ENCODE measurements around the gene YTHDC2. TPM values are rescaled to one million over a fixed set of nuclear protein-coding genes. Genes with fewer than 3 reads are reported as not detected.
A peak's percentile ranks its signal among the peaks of the same experiment; 100 is the strongest.

Gene YTHDC2
- total and polyA plus RNA-seq, 2 of the 13 experiments (the other 11 are each of a cell fraction or from before 2014, with no cell fraction given) = 6.7 to 17.8 TPM

- TF ChIP-seq ZNF407 (CRISPR knock-in tag; IDR thresholded peaks at IDR 0.05; ENCODE audit: not compliant biosample characterization) (no peak), ZNF24 (IDR thresholded peaks at IDR 0.05) (peak; percentile 90), ZNF747 (CRISPR knock-in tag; IDR thresholded peaks at IDR 0.05; ENCODE audit: borderline replicate concordance) (peak; percentile 40; the same call in 1 of the 2 replicates), ZNF451 (CRISPR knock-in tag; IDR thresholded peaks at IDR 0.05) (0 out of 2 replicates have a peak, but pooled peaks have one; percentile 39), ZFX (CRISPR knock-in tag; IDR thresholded peaks at IDR 0.05; ENCODE audit: low read depth) (peak; percentile 97), REST (IDR thresholded peaks at IDR 0.05; ENCODE audit: borderline replicate concordance in 1 of 2, low read depth in 1 of 2, low read length in 2 of 2) (peak in 1 of 2 experiments; percentile 31; a peak in 1 of 4 replicates)
- TF ChIP-seq, protein P1, sequence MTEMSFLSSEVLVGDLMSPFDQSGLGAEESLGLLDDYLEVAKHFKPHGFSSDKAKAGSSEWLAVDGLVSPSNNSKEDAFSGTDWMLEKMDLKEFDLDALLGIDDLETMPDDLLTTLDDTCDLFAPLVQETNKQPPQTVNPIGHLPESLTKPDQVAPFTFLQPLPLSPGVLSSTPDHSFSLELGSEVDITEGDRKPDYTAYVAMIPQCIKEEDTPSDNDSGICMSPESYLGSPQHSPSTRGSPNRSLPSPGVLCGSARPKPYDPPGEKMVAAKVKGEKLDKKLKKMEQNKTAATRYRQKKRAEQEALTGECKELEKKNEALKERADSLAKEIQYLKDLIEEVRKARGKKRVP (CRISPR knock-in tag; IDR thresholded peaks at IDR 0.05) = 0 out of 4 replicates have a peak, but pooled peaks of 1 of the 2 experiments have one; percentile 57
- TF ChIP-seq, protein P2, sequence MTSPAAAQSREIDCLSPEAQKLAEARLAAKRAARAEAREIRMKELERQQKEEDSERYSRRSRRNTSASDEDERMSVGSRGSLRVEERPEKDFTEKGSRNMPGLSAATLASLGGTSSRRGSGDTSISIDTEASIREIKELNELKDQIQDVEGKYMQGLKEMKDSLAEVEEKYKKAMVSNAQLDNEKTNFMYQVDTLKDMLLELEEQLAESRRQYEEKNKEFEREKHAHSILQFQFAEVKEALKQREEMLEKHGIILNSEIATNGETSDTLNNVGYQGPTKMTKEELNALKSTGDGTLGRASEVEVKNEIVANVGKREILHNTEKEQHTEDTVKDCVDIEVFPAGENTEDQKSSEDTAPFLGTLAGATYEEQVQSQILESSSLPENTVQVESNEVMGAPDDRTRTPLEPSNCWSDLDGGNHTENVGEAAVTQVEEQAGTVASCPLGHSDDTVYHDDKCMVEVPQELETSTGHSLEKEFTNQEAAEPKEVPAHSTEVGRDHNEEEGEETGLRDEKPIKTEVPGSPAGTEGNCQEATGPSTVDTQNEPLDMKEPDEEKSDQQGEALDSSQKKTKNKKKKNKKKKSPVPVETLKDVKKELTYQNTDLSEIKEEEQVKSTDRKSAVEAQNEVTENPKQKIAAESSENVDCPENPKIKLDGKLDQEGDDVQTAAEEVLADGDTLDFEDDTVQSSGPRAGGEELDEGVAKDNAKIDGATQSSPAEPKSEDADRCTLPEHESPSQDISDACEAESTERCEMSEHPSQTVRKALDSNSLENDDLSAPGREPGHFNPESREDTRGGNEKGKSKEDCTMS (CRISPR knock-in tag; conservative IDR thresholded peaks at IDR 0.05) = no peak
- TF ChIP-seq, protein P3, sequence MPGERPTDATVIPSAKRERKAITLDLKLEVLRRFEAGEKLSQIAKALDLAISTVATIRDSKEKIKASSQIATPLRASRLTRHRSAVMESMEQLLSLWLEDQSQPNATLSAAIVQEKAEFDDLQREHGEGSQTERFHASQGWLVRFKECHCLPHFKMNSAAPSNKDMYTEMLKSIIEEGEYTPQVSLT (CRISPR knock-in tag; IDR thresholded peaks at IDR 0.05; ENCODE audit: borderline replicate concordance, low read depth) = no peak
Measured at GRCh38 chr5:113513384-113514288, at the start of gene YTHDC2 (continued).

Data from HepG2 (cell line).